Epithelial cell of esophagus (primary cell): Measurements from ENCODE around the gene CTNNAL1.

Experiments
- DNase-seq: peaks from one replicate; pipeline ENCODE4 v3.0.0; 2010; ENCODE audit warnings: low read depth
- H3K4me3 ChIP-seq: 2 replicates; pipeline ENCODE4 v1.5.1; 2011; ENCODE audit warnings: mild to moderate bottlenecking, low read length, control low read depth
- CTCF ChIP-seq: IDR thresholded peaks from 2 replicates; pipeline ENCODE4 v1.5.1; 2011; ENCODE audit warnings: low read depth, mild to moderate bottlenecking, low read length, control low read depth, inconsistent platforms; ENCODE audit not compliant: insufficient read depth; ENCODE audit errors: missing control alignments

CTNNAL1 gene

GRCh38 chr9:109027176-109027575 lies 13.9 kb upstream of the CTNNAL1 start:
- no peak for DNase-seq
- TF ChIP-seq CTCF: no peak
- H3K4me3 ChIP-seq: no peak overlapping the region

- no peak overlapping the region for H3K4me3 ChIP-seq
- no peak for DNase-seq
- TF ChIP-seq CTCF: no peak
Measured at GRCh38 chr9:109026306-109026705, 13.0 kb upstream of the CTNNAL1 start.

GRCh38 chr9:109022873-109023272 lies 9.6 kb upstream of the CTNNAL1 start:
- H3K4me3 ChIP-seq: no peak overlapping the region
- TF ChIP-seq CTCF: no peak
- DNase-seq: peak; percentile 57

GRCh38 chr9:109020581-109021511 lies 7.5 kb upstream of the CTNNAL1 start:
- DNase-seq: peak; percentile 32
- H3K4me3 ChIP-seq: no peak overlapping the region
- TF ChIP-seq CTCF: no peak

- no peak overlapping the region for H3K4me3 ChIP-seq
- DNase-seq: peak; percentile 58
- no peak for TF ChIP-seq CTCF
Measured at GRCh38 chr9:109020113-109020512, 6.8 kb upstream of the CTNNAL1 start.

GRCh38 chr9:109019420-109019819 lies 6.1 kb upstream of the CTNNAL1 start:
- no peak for DNase-seq
- H3K4me3 ChIP-seq: no peak overlapping the region
- no peak for TF ChIP-seq CTCF

- DNase-seq: no peak
- TF ChIP-seq CTCF: no peak
- H3K4me3 ChIP-seq: no peak overlapping the region
Measured at GRCh38 chr9:109017493-109017892, 4.2 kb upstream of the CTNNAL1 start.
